Epithelial cell of proximal tubule (primary cell): Measurements from ENCODE around the gene PAN2. TPM values are rescaled to one million over a fixed set of nuclear protein-coding genes. Genes with fewer than 3 reads are reported as not detected.
"Not testable (repeated sequence)": the region's sequence is repeated elsewhere in the genome, so short reads cannot be mapped to it uniquely, and the experiment has no call there.

Experiments
- DNase-seq: peaks from one replicate; pipeline ENCODE4 v3.0.0-alpha.2; 2011; ENCODE audit warnings: low read depth
- H3K4me3 ChIP-seq: 2 replicates; pipeline ENCODE4 v1.5.1; 2011; ENCODE audit warnings: low read depth, mild to moderate bottlenecking, low read length
- CTCF ChIP-seq: conservative IDR thresholded peaks from 2 replicates; pipeline ENCODE4 v1.5.1; 2012; ENCODE audit warnings: low read depth, mild to moderate bottlenecking, low read length
- total RNA-seq: library from RNA; depleted of rRNA; stranded (reverse); fragments of >200 nt; gene quantifications from 2 replicates; pipeline ENCODE4 v1.2.3, GENCODE V29; 2015

The PAN2 gene
- total RNA-seq, 1 donor from 2014 or later: 12.1 TPM

- peak within 1 kb of the TSS; percentile 78 for H3K4me3 ChIP-seq
- DNase-seq: peak; percentile 99
- peak; percentile 0 for TF ChIP-seq CTCF
Observed at GRCh38 chr12:56359851-56360767, 26.3 kb upstream of the PAN2 start, which contains the start of gene STAT2. STAT2 (minus strand) TSS chr12:56360107; CDS start chr12:56356571, 3,536 bp downstream.

GRCh38 chr12:56358836-56359532 is 25.2 kb upstream of the PAN2 start:
- TF ChIP-seq CTCF: no peak
- peak overlapping the region; percentile 78 for H3K4me3 ChIP-seq
- DNase-seq: peak; percentile 67

GRCh38 chr12:56351325-56351724 is 17.5 kb upstream of the PAN2 start:
- no peak for TF ChIP-seq CTCF
- no peak overlapping the region for H3K4me3 ChIP-seq
- DNase-seq: no peak

- H3K4me3 ChIP-seq: no peak overlapping the region
- DNase-seq: no peak
- no peak for TF ChIP-seq CTCF
Observed at GRCh38 chr12:56350662-56351061, 16.9 kb upstream of the PAN2 start.

GRCh38 chr12:56348776-56349175 is 15.0 kb upstream of the PAN2 start:
- no peak overlapping the region for H3K4me3 ChIP-seq
- no peak for DNase-seq
- TF ChIP-seq CTCF: no peak

GRCh38 chr12:56347255-56347654 is 13.5 kb upstream of the PAN2 start:
- DNase-seq, H3K4me3 ChIP-seq: not testable (repeated sequence)

- no peak overlapping the region for H3K4me3 ChIP-seq
- no peak for DNase-seq
- TF ChIP-seq CTCF: no peak
Observed at GRCh38 chr12:56346675-56347074, 12.9 kb upstream of the PAN2 start.

- not testable (repeated sequence) for DNase-seq, H3K4me3 ChIP-seq
Observed at GRCh38 chr12:56342290-56342689, 8.5 kb upstream of the PAN2 start.
